Aorta (tissue), 4 donors: ENCODE measurements around the gene ETV4. TPM values are rescaled to one million over a fixed set of nuclear protein-coding genes. Genes with fewer than 3 reads are reported as not detected.

ENCODE experiments used
- polyA plus RNA-seq, 2 donors: library from polyadenylated mRNA; stranded (reverse); fragments of 200-250 nt; gene quantifications; one replicate each; pipeline ENCODE4 v1.2.3, GENCODE V29; 2013
- total RNA-seq, 2 donors: library from RNA; stranded (reverse); fragmentation: NEBNext Ultra II Directional; extraction: Animal tissue kit (Norgen Biotek cat#: 25700); gene quantifications; one replicate each; pipeline ENCODE4 v1.2.1, GENCODE V29; 2021
- donor health status: healthy with polysubstance abuse.
- donor health status: Bipolar disorder and iron deficiency.
- donor health status: DM: no; HTN: no; CAD: no.
- donor health status: DM: yes; HTN: yes; CAD: no.

Gene ETV4
- total and polyA plus RNA-seq, 4 donors: 0.50 to 5.8 (median 1.7) TPM

Other genes with a start within 250 kb of the ETV4 start
- gene ARL4D, start 147.3 kb downstream of the ETV4 start, total RNA-seq: 10 to 100 TPM in 1 of 2 donors, 1 to 10 TPM in 1; 6.9 to 14.2 TPM
- 1 to 10 TPM; 4.0 to 9.9 TPM for gene ARL4D, start 147.3 kb downstream of the ETV4 start, polyA plus RNA-seq
- 10 to 100 TPM; 42.7 to 45.3 TPM for gene DHX8, start 62.4 kb downstream of the ETV4 start, total RNA-seq
- gene DHX8, start 62.4 kb downstream of the ETV4 start, polyA plus RNA-seq: 10 to 100 TPM in 1 of 2 donors, 1 to 10 TPM in 1; 7.1 to 24.0 TPM
- gene MEOX1, start 115.6 kb upstream of the ETV4 start, total RNA-seq: 10 to 100 TPM in 1 of 2 donors, 1 to 10 TPM in 1; 6.9 to 32.9 TPM
- under 1 TPM; 0.41 to 0.50 TPM for gene MEOX1, start 115.6 kb upstream of the ETV4 start, polyA plus RNA-seq
- gene SOST, start 212.5 kb upstream of the ETV4 start, total RNA-seq: 10 to 100 TPM; 21.7 to 34.3 TPM
- 10 to 100 TPM in 1 of 2 donors, 1 to 10 TPM in 1; 4.8 to 18.2 TPM for gene SOST, start 212.5 kb upstream of the ETV4 start, polyA plus RNA-seq
- gene DUSP3, start 232.6 kb upstream of the ETV4 start, total RNA-seq: 100 to 1,000 TPM; 110 to 112 TPM
- 100 to 1,000 TPM in 1 of 2 donors, 10 to 100 TPM in 1; 68.3 to 123 TPM for gene DUSP3, start 232.6 kb upstream of the ETV4 start, polyA plus RNA-seq
- not detected for gene CFAP97D1, start 234.1 kb upstream of the ETV4 start, total RNA-seq
- under 1 TPM in 1 of 2 donors, not detected in 1; 0.25 TPM for gene CFAP97D1, start 234.1 kb upstream of the ETV4 start, polyA plus RNA-seq